GM12878 (cell line): ENCODE results near the gene DPP6. TPM values are rescaled to one million over a fixed set of nuclear protein-coding genes. Genes with fewer than 3 reads are reported as not detected.

ENCODE experiments used
- ATAC-seq: fragments of 200-7000 bp; cut with Tn5 transposase; 3 replicates; pipeline ENCODE4 v1.9.1; 2020; ENCODE audit warnings: mild to moderate bottlenecking, moderate library complexity
- BruUV-seq: library from RNA; stranded (reverse); fragments of 400-500 nt; replicated peaks from 2 replicates; lab custom pipeline; 2021; lab: Mats Ljungman, UMichigan
- CTCF ChIA-PET: fragments of 300-600 bp; sonication (Branson Sonifier 250); formaldehyde crosslinking; extraction: SDS; loops from one replicate; lab custom pipeline; 2021; ENCODE audit warnings: inconsistent platforms; lab: Yijun Ruan, JAX
- POLR2A ChIA-PET: fragments of 350-600 bp; formaldehyde crosslinking; extraction: SDS; loops from one replicate; lab custom pipeline; 2021; ENCODE audit warnings: inconsistent platforms; lab: Charles Lee
- RAD21 ChIA-PET: fragments of 300-600 bp; sonication (Branson Sonifier 250); formaldehyde crosslinking; loops from one replicate; lab custom pipeline; 2023; ENCODE audit warnings: antibody characterized with exemption; ENCODE audit not compliant: unreplicated experiment; lab: Charles Lee
- SMC1A ChIA-PET: fragments of 300-600 bp; sonication (Branson Sonifier 250); formaldehyde crosslinking; loops from one replicate; lab custom pipeline; 2023; ENCODE audit not compliant: unreplicated experiment, uncharacterized antibody; lab: Charles Lee
- DNase-seq: peaks from one replicate; pipeline ENCODE4 v3.0.0-alpha.2; 2011; ENCODE audit warnings: low read depth, low spot score
- FAIRE-seq: peaks from 3 replicates; lab custom pipeline; 2011; peaks lifted over from hg19 to GRCh38; lab: Jason Lieb, UNC
- H2AFZ ChIP-seq: 2 replicates; pipeline ENCODE4 v1.6.0; 2011; ENCODE audit warnings: low read depth, low read length, control low read depth; ENCODE audit not compliant: control insufficient read depth
- H3K27ac ChIP-seq: 2 replicates; pipeline ENCODE4 v1.5.1; 2011; ENCODE audit warnings: control low read depth; ENCODE audit not compliant: control insufficient read depth, insufficient read depth
- H3K27me3 ChIP-seq, 2 experiments: replicated peaks in 1 of 2; 2 replicates each; pipeline versions ENCODE4 v1.6.0 to v1.6.1; 2011; ENCODE audit warnings: low read length in 1 of 2; ENCODE audit not compliant: control insufficient read depth in 2 of 2, insufficient read depth in 2 of 2
- H3K36me3 ChIP-seq, 2 experiments: 2 replicates each; pipeline ENCODE4 v1.5.1; 2011; ENCODE audit warnings: low read length in 1 of 2; ENCODE audit not compliant: control insufficient read depth in 2 of 2, insufficient read depth in 2 of 2
- H3K4me1 ChIP-seq: 2 replicates; pipeline ENCODE4 v1.6.1; 2011; ENCODE audit warnings: mild to moderate bottlenecking, low read length, moderate library complexity, mixed read lengths; ENCODE audit not compliant: control insufficient read depth, insufficient read depth
- H3K4me2 ChIP-seq: 2 replicates; pipeline ENCODE4 v1.6.0; 2011; ENCODE audit warnings: control low read depth; ENCODE audit not compliant: control insufficient read depth, insufficient read depth
- H3K4me3 ChIP-seq: fragments of 200-600 bp; sonication (generic); 2 replicates; pipeline ENCODE4 v1.5.1; 2016
- H3K79me2 ChIP-seq: 2 replicates; pipeline ENCODE4 v1.6.0; 2011; ENCODE audit warnings: low read length; ENCODE audit not compliant: control insufficient read depth, insufficient read depth
- H3K9ac ChIP-seq: 2 replicates; pipeline ENCODE4 v1.8.0; 2011; ENCODE audit warnings: low read length, control low read depth, mixed read lengths; ENCODE audit not compliant: control insufficient read depth, insufficient read depth
- H3K9me3 ChIP-seq: replicated peaks from 3 replicates; pipeline ENCODE4 v1.5.1; 2011; ENCODE audit warnings: mild to moderate bottlenecking, low read length; ENCODE audit not compliant: control insufficient read depth, insufficient read depth
- H4K20me1 ChIP-seq: 2 replicates; pipeline ENCODE4 v1.6.0; 2011; ENCODE audit not compliant: control insufficient read depth, insufficient read depth
- BCL3 ChIP-seq: IDR thresholded peaks from 2 replicates; pipeline ENCODE4 v1.6.1; 2011; ENCODE audit warnings: borderline replicate concordance, low read depth, mild to moderate bottlenecking, moderate library complexity, low read length; ENCODE audit not compliant: insufficient read depth, poor library complexity, severe bottlenecking
- CBX3 ChIP-seq: fragments of 200-600 bp; sonication (generic); IDR thresholded peaks from 2 replicates; pipeline ENCODE4 v1.6.1; 2016; ENCODE audit warnings: low read depth, borderline replicate concordance
- CBX5 ChIP-seq: sonication (generic); IDR thresholded peaks from 2 replicates; pipeline ENCODE4 v1.6.1; 2016; ENCODE audit warnings: low read depth, moderate library complexity, mild to moderate bottlenecking, inconsistent platforms
- HDGF ChIP-seq: fragments of 450-650 bp; IDR thresholded peaks from 2 replicates; pipeline ENCODE4 v1.6.1; 2016; ENCODE audit warnings: antibody characterized with exemption
- JUND ChIP-seq: IDR thresholded peaks from 2 replicates; pipeline ENCODE4 v1.6.1; 2012; ENCODE audit warnings: low read depth, mild to moderate bottlenecking, low read length, improper control_type of control experiment, moderate library complexity
- NR2C1 ChIP-seq: fragments of 450-650 bp; IDR thresholded peaks from 2 replicates; pipeline ENCODE4 v1.6.1; 2017; ENCODE audit warnings: antibody characterized with exemption, mild to moderate bottlenecking, moderate library complexity
- SKIL ChIP-seq: fragments of 450-650 bp; IDR thresholded peaks from 2 replicates; pipeline ENCODE4 v1.6.1; 2017; ENCODE audit warnings: mild to moderate bottlenecking, low read depth, inconsistent platforms; ENCODE audit not compliant: poor library complexity, severe bottlenecking
- ZBTB33 ChIP-seq: fragments of 450-650 bp; IDR thresholded peaks from 2 replicates; pipeline ENCODE4 v1.6.1; 2017; ENCODE audit warnings: mild to moderate bottlenecking
- WGBS: methylation state at CpG from one replicate; pipeline ENCODE4 v1.1.6; 2016; ENCODE audit warnings: low lambda C conversion rate; ENCODE audit not compliant: insufficient replicate concordance, insufficient coverage; ENCODE audit errors: missing lambda C conversion rate; 5-methylcytosine and 5-hydroxymethylcytosine counted together
- in situ Hi-C: fragments of 300-500 bp; cut with MboI; formaldehyde crosslinking; loops from 9 replicates; pipeline ENCODE4 v1.14.3; 2018; ENCODE audit warnings: mixed read lengths
- intact Hi-C: fragments of 100-400 bp; cut with micrococcal nuclease; formaldehyde crosslinking; loops from one replicate; pipeline ENCODE4 v1.14.2; 2022; ENCODE audit not compliant: unreplicated experiment
- polyA plus RNA-seq, 11 experiments: library from polyadenylated mRNA; depleted of rRNA in 4 of 11; unstranded in 6 of 11; stranded (reverse) in 5 of 11; fragments of >200 nt; fragmentation: Nextera tagmentation in 4 of 11; fragmentation: Illumina TruSeq in 1 of 11; extraction: Ambion mirVana in 4 of 11; extraction: Trizol in 1 of 11; gene quantifications; 1 replicate in 1 of 11; 2 replicates in 10 of 11; pipeline versions ENCODE4 v1.2.1 to v1.2.3, GENCODE V29; 2011 to 2016; ENCODE audit warnings: inconsistent platforms in 2 of 11, missing spikeins in 2 of 11, low read depth in 1 of 11
- total RNA-seq, 4 experiments: library from RNA; depleted of rRNA in 3 of 4; stranded (reverse); fragments of >200 nt in 3 of 4; fragmentation: Illumina TruSeq in 1 of 4; extraction: Trizol in 1 of 4; gene quantifications; 2 replicates each; pipeline versions ENCODE4 v1.2.1 to v1.2.3, GENCODE V29; 2013 to 2021

The DPP6 gene
- total and polyA plus RNA-seq, 10 of the 15 experiments (the other 5 are each of a cell fraction or from before 2014, with no cell fraction given) = not detected

DNA sequence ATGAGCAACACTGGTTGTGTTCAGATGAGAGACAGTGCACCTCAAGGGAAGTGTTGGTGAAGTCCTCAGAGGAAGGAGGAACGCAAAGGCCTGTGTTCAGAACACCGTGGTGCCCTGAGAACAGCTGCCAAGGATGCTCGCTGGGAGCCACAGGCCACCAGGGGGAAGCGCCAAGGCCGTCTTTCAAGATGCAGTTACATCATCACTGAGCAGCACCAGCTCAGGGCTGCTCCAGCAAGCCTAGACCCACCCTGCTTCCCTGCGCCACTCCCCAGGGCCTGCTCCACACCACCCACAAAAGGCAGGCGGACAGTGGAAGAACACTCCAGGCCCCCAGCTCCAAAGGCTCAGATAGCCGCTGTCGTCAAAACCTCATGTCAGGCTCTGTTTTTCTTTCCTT is 378.8 kb downstream of the DPP6 start:
- no peak overlapping the region for H3K9ac ChIP-seq
- no peaks in the 10 kb centered on the region for H3K79me2 ChIP-seq
- no peaks in the 10 kb centered on the region for H3K9me3 ChIP-seq
- H3K27ac ChIP-seq = no peak overlapping the region
- FAIRE-seq (no peak), DNase-seq (no peak), ATAC-seq (no peak)
- ChIA-PET RAD21 (no interaction called here), SMC1A (interaction anchor here (1.0 kb wide), 1 partner anchor 9 kb away, joined by 4 read pairs; no protein-coding TSS in a partner anchor), CTCF (no interaction called here), POLR2A (no interaction called here)
- no peaks in the 10 kb centered on the region for H3K4me1 ChIP-seq
- H2AFZ ChIP-seq = no peak overlapping the region
- H3K4me3 ChIP-seq = no peak overlapping the region
- in situ Hi-C loops (no loop called here), intact Hi-C loops (no loop called here)
- no peak overlapping the region for H3K4me2 ChIP-seq
- no peaks in the 10 kb centered on the region for H3K27me3 ChIP-seq
- no TSS peak for BruUV-seq
- TF ChIP-seq HDGF (no peak), NR2C1 (no peak), BCL3 (no peak), CBX5 (no peak), SKIL (no peak), CBX3 (no peak), ZBTB33 (no peak), JUND (no peak)
- 56% methylated on average over 9 of the region's 9 CpGs for WGBS
- H4K20me1 ChIP-seq = no peaks in the 10 kb centered on the region
- no peaks in the 10 kb centered on the region for H3K36me3 ChIP-seq
